HG03039 (cell line): ENCODE results near the gene PPP1R7.

Source experiments
- ATAC-seq: cut with Tn5 transposase; IDR thresholded peaks from one replicate; pipeline ENCODE4 v1.9.1; 2021; ENCODE audit warnings: mild to moderate bottlenecking, moderate library complexity; ENCODE audit not compliant: unreplicated experiment

PPP1R7 gene

DNA sequence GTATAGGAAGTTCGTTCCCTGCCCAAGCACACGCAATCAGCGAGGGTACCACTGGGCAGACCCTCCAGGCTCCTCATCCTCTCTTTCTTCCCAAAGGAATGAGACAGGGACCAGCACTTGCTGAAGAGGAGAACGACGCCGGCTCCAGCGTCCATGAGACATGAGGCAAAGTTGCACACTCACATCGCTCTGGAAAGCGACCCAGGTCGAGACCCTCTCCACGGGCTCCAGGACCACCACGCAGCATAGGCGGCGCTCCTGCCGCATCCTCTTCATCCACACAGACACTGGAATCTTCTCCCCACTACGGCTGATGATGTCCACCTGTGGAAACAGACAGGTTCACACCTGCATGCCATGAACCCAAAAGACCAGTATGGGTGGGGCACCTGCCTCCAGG, 11.8 kb upstream of the PPP1R7 start:
- ATAC-seq = no peak

DNA sequence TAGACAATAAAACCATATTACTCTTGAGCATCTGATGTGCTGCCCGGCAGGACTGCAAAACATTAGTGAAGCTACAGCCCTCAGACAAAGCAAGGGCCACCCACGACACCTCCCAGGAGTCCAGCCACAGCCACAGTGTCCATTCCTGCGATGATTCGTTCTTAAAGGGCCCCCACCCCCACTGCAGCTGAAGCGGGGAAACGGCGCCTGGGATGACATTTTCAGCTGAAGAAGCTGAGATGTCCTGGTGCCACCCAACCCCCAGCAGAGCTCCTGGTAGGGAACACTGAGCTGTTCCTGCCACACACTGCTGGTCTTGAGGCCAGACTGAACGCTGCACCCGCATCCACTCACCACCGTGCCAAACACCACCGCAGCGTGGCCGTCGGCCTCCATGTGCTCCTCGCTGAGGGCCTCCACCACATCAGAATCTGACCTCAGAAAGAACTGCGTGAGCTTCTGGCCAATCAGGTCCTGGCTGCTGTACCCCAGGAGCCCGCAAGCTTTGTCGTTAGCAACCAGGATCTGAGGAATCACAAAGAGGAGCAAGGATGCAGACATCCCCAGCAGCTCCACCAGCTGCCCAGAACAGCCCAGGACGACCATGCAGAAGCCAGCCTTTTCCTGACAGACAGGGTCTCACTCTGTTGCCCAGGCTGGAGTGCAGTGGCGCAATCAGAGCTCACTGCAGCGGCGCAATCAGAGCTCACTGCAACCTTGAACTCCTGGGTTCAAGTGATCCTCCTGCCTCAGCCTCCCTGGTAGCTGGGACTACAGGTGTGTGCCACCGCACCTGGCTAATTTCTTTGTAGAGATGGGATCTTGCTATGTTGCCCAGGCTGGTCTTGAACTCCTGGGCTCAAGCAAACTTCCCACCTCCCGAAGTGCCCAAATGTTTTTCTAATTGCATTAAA, 10.5 kb upstream of the PPP1R7 start:
- no peak for ATAC-seq

DNA sequence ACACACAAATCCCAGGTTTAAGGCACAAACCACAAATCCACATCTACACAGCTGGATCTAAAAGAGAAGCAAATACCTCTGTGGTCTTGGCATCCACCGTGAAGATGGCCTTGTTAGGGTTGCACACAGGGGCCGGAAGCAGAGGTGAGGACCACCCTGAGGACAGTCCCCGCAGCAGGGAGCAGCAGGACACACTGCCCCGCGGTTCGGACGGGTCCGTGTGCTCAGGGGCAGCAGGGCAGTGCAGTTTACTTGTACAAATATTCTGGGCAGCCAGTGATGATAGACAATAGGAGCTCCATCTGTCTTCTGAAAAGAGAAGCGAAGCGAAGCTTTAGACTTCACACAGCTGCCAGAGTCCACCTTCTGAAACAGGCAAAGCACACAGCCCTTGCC, 9.8 kb upstream of the PPP1R7 start:
- no peak for ATAC-seq

DNA sequence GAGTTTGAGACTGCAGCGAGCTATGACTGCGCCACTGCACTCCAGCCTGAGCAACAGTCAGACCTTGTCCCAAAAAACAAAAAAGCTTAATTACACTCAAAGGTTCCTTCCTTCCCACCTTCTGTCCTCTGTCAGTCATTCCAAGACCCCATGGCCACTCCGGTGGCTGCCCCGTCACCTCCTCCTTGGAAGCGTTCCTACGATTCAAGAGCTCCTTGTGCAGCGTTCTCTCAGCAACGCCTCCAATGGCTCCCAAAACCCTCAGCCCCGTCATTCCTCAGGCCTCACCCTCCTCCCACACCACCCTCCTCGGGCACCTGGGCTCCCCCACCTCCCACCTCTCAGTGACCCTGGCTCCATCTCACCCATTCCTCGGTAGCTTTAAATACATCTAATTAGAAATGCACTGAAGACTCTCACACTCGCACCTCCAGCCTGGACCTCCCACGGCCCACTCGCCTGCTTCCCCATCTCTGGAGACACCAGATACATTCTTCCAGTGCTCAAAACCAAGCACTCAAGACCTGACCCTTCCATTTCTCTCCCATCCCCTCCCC, 9.0 kb upstream of the PPP1R7 start:
- no peak for ATAC-seq

DNA sequence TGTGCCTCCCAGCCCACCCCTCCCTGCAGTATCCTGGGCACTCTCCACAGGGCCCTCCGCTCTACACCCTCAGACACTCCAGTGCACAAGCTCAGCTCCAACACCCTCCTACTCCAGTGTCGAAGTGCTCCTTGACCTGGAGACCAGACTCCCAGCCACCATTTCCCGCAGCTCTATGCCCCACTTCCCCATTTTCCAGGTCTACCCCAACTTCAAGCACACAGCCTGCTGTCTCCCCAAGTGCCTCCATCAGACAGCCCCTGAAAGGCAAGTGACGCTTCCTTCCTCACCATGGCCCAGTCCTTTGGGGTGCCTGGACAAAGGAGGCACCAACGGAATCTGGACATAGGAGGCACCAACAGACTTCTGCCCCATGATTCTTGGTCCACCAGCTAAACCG, 8.2 kb upstream of the PPP1R7 start:
- ATAC-seq = no peak

DNA sequence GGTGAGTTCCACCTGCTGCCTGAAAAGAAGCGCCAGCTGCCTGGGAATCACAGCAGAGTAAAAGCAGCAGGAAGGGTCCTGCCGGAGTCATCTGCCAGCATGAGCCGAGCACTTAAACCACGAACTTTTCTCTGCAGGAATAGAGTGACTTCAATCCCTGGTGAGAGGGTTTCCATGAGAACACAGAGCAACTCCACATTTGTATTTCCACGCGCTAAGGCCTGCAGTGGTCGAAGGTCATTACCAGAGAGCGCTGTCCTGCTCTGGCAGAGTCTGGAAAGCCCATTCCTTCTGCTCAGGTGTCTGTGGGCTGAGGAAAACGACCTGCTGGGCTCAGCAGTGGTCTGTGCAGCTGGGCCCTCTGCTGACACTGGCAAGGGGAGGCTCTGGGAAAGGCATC, 7.7 kb upstream of the PPP1R7 start:
- no peak for ATAC-seq

DNA sequence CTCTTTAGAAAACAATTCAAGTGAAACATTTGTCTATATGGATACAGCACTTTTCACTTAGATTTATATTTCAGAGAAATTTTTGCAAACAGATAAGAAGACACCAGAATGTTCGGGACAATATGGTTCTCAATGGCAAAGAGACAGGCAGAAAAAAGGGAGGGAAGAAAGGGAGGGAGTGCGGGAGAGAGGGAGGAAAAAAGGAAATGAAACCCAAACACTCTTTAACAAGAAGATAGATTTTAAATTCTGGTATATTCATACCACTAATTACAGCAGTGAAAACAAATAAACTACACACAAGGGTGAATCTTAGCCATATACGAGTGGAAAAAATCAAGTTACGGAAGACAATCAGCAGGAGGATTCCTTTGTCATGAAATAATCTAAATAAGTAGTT, 4.0 kb upstream of the PPP1R7 start:
- ATAC-seq = no peak

DNA sequence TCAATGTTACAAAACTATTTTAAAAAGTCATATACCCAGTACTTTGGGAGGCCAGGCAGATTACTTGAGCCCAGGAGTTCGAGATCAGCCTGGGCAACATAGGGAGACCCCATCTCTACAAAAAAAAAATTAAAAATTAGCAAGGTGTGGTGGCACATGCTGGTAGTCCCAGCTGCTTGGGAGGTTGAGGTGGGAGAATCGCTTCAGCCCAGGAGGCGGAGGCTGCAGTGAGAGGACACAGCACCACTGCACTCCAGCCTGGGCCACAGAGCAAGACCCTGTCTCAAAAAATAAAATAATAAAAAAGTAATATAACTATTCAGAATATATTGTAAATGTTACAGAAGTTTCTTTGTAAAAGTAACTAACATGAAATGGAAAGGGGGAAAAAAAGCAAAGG, 2.9 kb upstream of the PPP1R7 start:
- ATAC-seq = no peak

DNA sequence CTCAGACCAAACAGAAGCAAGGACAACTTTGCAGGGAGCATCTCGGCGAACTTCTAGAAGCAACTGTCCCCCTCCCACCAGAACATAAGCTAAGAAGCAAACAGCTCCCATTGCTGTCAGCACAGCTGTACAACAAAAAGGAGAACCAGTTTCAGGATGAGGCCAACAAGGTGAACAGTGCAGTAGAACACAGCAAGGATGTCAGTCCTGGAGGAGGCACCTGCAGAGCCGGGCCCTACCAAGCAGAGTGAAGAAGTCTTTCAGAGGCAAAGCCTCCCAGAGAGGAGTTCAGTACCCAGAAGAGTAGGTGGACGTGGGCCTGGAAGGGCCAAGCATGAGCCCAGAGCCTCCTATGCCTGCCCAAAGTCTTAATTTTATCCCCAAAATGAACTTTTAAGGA, 2.0 kb upstream of the PPP1R7 start:
- no peak for ATAC-seq

DNA sequence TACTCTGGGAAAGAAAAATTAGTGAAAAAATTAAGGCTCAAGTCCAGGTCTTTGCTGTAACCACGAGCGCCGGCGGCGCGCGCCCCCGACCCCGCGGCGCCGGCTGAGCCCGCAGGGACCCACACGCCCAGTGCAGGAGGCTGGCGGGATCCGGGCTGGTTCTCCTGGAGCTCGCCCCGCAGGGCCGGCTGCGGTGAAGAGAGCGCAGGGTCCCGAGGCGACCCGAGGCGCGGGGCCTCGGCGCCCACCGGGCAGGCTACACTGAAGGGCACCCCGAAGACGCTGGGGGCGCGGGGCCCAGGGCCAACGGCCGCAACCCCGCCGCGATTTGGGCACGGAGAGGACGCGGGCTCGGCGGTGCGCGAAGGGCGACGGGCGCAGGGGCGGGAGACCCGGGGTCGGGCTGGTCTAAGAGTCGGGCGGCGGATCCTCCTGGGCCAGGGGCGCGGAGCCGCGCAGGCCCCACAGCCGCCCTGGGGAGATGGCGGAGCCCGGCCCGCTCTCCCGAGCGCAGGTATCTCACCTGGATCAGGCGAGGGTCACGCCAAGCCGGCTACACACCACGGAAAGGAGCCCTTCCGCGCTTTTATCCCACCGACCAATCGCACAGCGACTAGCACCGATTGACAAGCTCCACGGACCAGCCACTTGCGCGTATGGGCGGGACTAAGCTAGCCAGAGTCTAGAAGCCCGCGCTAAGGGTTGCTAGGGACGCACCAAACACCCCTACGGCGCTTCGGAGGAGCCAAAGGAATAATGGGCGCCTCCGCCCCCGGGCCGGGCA, 1.2 kb upstream of the PPP1R7 start, which contains the start of gene PASK:
PASK (minus strand) TSS at position 582 of the 784 bp plus-strand sequence. CDS start 6,440 bp downstream, outside the sequence.
- peak; percentile 65 for ATAC-seq

DNA sequence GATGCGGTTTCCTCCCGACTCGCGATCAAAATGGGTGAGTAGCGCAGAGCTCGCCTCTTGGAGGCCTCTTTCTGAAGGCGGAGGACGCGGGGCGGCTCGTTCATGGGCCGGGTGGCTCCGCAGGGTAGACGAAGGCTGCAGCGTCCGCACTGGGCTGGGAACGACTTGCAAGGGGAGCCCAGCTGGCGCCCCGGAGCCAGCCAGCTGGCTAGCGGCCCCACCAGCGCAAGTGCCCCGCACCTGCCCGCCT, 667 bp upstream of the PPP1R7 start:
- peak; percentile 3 for ATAC-seq

DNA sequence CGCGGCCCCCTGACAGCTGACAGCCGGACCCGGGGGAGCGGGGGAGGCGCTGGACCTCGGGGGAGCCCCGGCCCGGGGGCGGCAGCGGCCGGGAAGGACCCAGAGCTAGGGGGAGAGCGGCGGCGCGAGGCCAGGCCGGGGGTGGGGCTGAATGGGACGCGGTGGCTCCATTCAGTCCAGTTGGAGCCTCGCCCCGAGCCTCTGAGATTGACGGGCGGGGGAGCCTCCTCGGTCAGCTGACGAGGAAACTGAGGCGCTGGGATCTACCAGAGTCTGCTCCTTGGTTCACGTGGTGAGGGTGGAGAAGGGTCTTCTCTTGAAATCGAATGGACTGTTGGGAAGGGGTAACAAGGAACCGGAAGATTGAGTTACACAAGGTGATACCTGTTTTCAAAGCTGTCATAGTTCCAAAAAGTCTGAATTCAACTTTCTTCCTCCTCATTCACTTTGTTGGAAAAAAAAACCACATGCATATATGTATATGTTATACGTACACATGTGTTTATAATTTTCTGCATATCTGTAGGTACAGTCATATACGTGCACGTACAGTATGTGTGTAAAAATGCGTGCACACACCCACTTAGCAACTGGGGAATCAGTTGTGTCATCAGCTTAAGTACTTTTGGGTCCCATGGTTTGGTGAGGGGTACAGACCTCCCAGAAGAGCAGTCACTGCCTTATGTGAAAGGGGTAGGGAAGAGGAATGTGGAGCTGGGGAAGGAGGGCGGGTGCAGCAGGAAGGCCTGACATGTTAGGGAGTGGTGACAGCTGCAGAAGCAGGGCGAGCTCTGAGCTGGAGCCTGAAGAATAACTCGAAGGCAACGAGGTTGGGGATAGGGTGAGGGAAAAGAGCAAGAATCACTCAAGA, 628 bp downstream of the PPP1R7 start:
- no peak for ATAC-seq

DNA sequence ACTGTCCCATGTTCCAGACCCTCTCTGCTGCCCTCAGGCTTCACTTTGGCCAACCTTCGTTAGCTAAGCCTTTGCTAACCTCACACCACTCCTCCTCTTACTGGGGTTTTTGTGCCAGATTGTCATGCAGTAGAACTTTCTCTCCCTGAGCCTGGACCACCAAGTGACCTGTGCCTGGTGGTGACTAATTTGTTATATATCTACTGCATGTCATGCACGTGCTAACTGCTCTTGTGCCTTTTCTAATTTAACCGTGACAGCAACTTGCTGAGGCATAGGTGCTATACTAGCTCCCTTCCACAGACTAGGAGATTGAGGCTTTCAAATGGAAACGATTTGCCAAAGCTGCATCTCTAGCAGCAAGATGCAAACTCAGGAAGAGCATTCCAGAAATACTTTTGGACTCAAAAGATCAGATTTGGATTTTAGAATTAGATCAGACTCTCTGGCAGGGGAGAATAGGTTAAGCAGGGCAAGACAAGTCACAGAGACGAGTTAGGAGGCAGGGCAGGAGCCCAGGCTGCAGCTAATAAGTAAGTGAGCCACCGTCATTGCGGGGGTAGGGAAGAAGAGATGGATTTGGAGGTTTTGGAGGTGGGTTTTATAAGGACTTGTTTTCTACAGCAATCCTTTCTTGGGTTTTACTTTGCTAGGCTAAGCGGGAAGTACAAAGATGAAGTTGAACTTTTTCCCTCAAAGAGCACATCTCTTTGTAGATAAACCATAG, 1.8 kb downstream of the PPP1R7 start:
- no peak for ATAC-seq

DNA sequence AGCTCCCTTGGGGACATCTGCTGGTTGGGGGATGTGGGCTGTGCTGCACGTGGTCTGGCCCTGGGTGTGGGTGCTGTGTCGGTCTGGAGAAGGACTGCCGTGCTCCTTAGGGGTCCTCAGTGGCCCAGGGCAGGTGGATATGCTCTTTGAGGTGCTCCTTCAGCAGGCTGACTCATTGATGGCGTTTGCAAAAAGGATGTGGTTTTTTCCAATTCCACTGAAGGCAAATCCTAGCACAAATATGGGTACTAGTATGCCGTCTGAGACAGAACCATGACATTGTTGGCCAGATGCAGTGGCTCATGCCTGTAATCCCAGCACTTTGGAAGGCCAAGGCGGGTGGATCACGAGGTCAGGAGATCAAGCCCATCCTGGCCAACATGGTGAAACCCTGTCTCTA, 3.3 kb downstream of the PPP1R7 start:
- ATAC-seq = no peak

DNA sequence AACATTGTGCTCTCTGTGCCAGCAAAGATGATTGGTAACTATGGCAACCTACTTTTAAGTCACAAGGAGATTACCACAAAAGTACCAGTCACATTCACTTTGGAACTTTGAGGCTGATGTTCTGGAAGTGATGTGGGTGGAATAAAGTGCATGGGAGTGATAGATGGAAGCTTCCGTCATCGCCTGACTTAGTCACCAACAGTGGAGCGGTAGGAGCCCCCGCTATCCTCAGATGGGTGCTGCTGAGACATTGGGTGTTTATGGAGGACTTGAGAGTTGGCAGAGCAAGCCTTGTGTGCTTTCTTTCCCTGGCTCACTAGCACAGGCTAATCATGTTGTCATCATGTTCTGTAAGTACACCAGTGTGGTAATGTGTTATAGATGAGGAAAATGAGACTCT, 4.6 kb downstream of the PPP1R7 start:
- no peak for ATAC-seq

DNA sequence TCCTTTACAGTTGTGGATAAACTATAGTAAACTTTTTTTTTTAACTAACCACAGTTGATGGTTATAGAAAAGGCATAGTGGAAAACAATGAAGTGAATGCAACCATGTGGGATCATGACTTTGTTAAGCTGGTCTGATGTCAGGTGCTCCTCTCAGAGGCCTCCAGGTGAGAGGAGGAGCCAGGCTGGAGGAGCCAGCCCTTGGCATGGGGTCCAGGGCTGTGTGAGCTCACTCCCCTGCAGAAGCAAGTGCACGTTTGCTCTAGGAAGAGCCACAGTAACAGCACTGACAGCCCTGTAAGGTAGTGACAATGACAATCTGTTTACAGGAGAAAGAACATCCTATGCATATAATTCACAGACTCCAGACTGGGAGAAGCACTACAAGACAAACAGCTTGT, 5.7 kb downstream of the PPP1R7 start:
- ATAC-seq = no peak

DNA sequence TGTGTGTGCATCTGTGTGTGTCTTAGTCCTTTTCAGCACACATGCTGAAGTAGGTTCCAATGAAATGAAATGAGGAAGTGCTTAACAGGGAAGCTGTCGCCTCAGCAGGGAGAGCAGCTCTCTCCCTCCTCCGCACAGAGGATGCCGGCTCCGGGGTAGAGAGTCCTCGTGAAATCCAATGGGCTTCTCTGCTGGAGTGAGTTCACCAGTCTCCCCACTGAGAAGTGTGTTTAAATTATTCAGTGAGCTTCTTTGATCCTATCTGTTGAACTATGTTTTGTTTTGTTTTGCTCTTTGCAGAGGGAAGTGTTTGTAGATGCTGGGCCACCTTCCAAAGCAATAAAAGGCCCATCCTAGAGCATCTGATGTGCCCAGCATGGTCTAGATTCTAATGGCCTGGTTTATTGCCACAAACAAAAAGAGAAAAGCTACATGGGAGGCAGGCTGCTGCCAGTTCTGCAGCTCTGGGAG, 6.7 kb downstream of the PPP1R7 start:
- ATAC-seq = no peak

DNA sequence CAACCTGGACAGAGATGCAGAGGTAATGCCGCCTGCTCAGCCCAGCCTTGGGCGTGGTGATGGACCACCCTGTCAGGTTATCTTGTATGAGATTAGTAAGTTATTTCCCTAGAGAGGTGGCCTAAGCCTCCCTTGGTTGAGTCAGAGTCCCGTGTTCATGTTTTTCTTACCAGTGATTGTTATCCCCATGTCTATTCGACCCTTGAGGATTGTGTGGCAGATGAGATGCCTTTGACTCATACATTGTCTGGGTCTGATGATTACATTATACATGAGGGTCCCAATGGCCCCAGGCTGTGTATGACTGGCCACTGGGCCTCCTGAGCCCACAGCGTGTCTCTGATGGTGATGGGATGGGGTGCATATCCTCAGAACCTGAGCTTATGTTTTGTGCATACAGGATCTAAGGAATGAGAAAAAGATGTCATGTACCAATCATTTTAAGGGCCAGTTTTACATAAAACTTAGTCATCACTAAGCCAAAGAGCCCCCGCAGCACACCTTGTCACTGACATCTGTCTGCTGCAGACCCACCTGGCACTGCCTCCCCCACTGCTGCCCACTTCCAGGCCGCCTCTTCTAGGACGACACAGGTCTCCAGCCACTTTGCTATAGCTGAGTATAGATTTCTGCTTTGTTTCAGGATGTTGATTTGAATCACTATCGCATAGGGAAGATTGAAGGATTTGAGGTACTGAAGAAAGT, 7.7 kb downstream of the PPP1R7 start:
- no peak for ATAC-seq

DNA sequence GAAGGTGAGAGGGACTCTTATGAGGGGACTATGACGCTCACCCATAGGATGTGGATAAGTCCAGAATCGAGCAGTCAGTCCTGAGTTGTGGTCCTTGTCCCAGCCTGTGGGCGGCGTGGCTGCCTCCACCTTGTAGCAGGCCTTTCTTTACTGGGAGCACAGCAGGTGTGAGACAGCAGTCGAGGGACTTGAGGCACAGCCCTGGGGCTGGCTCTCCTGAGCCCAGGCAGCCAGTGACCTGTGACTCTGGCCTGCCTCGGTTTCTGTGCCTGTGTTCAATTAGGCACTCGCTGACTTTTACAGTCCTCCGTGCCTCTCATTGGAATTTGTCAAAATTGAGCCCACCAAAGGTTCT, 8.3 kb downstream of the PPP1R7 start:
- ATAC-seq = no peak

DNA sequence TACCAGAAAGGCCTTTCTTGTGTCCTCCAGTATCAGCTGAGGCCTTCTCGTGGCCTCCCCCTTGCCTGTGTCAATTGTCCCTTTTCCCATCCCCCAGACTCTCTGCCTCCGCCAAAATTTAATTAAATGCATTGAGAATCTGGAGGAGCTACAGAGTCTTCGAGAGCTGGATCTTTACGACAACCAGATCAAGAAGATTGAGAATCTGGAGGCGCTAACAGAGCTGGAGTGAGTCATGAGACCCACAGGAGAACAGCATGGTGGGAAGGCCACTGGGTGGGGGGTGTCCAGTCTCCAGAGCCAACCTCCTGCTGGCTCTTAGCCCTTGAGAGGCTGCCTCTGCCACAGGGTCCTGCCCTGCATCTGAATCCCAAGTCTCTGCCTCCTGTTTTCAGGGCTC, 8.8 kb downstream of the PPP1R7 start:
- ATAC-seq = no peak
